Measurements from ENCODE around the gene SLC6A9. TPM values are rescaled to one million over a fixed set of nuclear protein-coding genes. Genes with fewer than 3 reads are reported as not detected.

The SLC6A9 gene
- total RNA-seq, 3 donors from 2014 or later = 21.1 to 52.5 (median 38.1) TPM

DNA sequence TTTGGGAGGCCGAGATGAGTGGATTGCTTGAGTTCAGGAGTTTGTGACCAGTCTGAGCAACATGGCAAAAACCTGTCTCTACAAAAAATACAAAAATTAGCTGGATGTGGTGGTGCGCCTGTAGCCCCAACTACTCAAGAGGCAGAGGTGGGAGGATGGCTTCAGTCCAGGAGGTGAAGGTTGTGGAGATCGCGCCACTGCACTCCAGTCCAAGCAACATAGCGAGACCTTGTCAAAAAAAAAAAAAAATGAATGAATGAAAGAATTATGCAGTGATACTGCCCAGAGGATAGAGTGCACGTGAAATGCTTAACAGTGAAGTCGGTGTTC is 61.9 kb downstream of the SLC6A9 start:
- H3K36me3 ChIP-seq (ENCODE audit: low read depth) = no peaks in the 10 kb centered on the region
- H3K4me3 ChIP-seq = peak overlapping the region; percentile 36
- no peak for TF ChIP-seq CTCF (IDR thresholded peaks at IDR 0.05)
- intact Hi-C loops (cut with DNase I, micrococcal nuclease) = no loop called here
- ATAC-seq = no peak
- no peak for DNase-seq
- no peaks in the 10 kb centered on the region for H3K9me3 ChIP-seq
- H3K4me1 ChIP-seq (ENCODE audit: low read depth) = peaks cover 19% of the 10 kb centered on the region

GRCh38 chr1:43968348-43968948 is 62.8 kb downstream of the SLC6A9 start:
- Histone ChIP-seq H3K4me3 (no peak overlapping the region), H3K36me3 (ENCODE audit: low read depth) (no peaks in the 10 kb centered on the region), H3K9me3 (no peaks in the 10 kb centered on the region), H3K4me1 (ENCODE audit: low read depth) (peaks cover 10% of the 10 kb centered on the region)
- DNase-seq = peak in 1 of 3 donors; percentile 58
- TF ChIP-seq CTCF (IDR thresholded peaks at IDR 0.05) = no peak
- no peak for ATAC-seq
- intact Hi-C loops (cut with DNase I, micrococcal nuclease) = no loop called here

DNA sequence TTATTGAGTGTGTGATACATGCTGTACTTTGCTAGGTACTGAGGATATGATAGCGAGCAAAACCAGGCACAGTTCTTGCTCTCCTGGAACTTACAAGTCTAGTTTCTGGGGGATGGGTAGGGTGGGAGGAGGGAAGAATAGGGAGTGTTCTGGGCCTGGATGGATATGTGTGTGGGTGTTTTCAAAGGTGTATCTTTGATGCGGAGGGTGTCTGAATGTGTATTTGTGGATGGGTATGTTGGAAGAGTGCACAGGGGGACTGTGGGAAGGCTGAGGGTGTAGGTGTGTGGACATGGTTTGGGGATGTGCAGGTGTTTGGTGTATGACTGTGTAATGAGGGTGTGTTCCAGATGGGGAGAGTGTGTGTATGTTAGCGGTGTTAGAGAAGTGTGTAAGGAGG is 65.9 kb downstream of the SLC6A9 start:
- intact Hi-C loops (cut with DNase I, micrococcal nuclease) = no loop called here
- Histone ChIP-seq H3K9me3 (no peaks in the 10 kb centered on the region), H3K4me3 (no peak overlapping the region), H3K36me3 (ENCODE audit: low read depth) (no peaks in the 10 kb centered on the region), H3K4me1 (ENCODE audit: low read depth) (peaks cover under 1% of the 10 kb centered on the region)
- no peak for TF ChIP-seq CTCF (IDR thresholded peaks at IDR 0.05)
- ATAC-seq = no peak
- no peak for DNase-seq

DNA sequence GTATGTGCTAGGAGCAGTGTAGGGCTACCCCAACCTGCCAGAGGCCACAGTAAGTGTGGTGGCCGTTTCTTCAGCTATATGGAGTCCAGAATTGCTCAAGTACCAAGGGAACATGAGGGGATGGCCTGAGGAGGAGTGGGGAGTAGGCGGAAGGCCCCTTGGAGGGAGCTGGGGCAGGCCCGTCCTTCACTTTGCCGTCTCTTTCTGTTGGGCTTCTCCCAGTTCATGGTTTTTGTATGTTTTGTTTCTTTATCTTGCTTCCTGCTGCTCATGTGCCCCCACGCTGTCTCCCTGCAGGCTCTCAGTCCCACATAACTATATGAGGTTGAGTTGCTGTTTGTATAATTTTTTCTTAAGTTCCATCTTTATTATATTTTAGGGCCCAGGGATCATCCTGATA is 67.4 kb downstream of the SLC6A9 start:
- H3K9me3 ChIP-seq = no peaks in the 10 kb centered on the region
- DNase-seq (no peak), ATAC-seq (no peak)
- H3K4me3 ChIP-seq = no peak overlapping the region
- no peak for TF ChIP-seq CTCF (IDR thresholded peaks at IDR 0.05)
- no peaks in the 10 kb centered on the region for H3K36me3 ChIP-seq (ENCODE audit: low read depth)
- H3K4me1 ChIP-seq (ENCODE audit: low read depth) = no peaks in the 10 kb centered on the region
- intact Hi-C loops (cut with DNase I, micrococcal nuclease) = no loop called here

GRCh38 chr1:43963006-43963405 is 68.3 kb downstream of the SLC6A9 start:
- Histone ChIP-seq H3K4me1 (ENCODE audit: low read depth) (no peaks in the 10 kb centered on the region), H3K9me3 (no peaks in the 10 kb centered on the region), H3K4me3 (no peak overlapping the region), H3K36me3 (ENCODE audit: low read depth) (no peaks in the 10 kb centered on the region)
- ATAC-seq (no peak), DNase-seq (no peak)
- intact Hi-C loops (cut with DNase I, micrococcal nuclease) = no loop called here
- TF ChIP-seq CTCF (IDR thresholded peaks at IDR 0.05) = no peak

GRCh38 chr1:43962324-43962723 is 68.9 kb downstream of the SLC6A9 start:
- DNase-seq (no peak), ATAC-seq (no peak)
- H3K4me3 ChIP-seq = no peak overlapping the region
- H3K9me3 ChIP-seq = no peaks in the 10 kb centered on the region
- H3K4me1 ChIP-seq (ENCODE audit: low read depth) = no peaks in the 10 kb centered on the region
- TF ChIP-seq CTCF (IDR thresholded peaks at IDR 0.05) = no peak
- no peaks in the 10 kb centered on the region for H3K36me3 ChIP-seq (ENCODE audit: low read depth)
- intact Hi-C loops (cut with DNase I, micrococcal nuclease) = no loop called here
